GM12878 (cell line): ENCODE results near the gene AP1AR. TPM values are rescaled to one million over a fixed set of nuclear protein-coding genes. Genes with fewer than 3 reads are reported as not detected.

Experiments
- ATF2 ChIP-seq: IDR thresholded peaks from 2 replicates; pipeline ENCODE4 v1.6.1; 2012; ENCODE audit warnings: low read length, inconsistent platforms
- BMI1 ChIP-seq: fragments of 450-650 bp; IDR thresholded peaks from 2 replicates; pipeline ENCODE4 v1.6.1; 2016; ENCODE audit warnings: mild to moderate bottlenecking, moderate library complexity, borderline replicate concordance
- CBFB ChIP-seq: IDR thresholded peaks from 2 replicates; pipeline ENCODE4 v1.6.1; 2016; ENCODE audit warnings: antibody characterized with exemption, low read depth
- CEBPB ChIP-seq, 2 experiments: fragments of 150-350 bp in 1 of 2; IDR thresholded peaks; 2 replicates each; pipeline ENCODE4 v1.6.1; 2012 to 2014; ENCODE audit warnings: low read depth in 2 of 2, low read length in 2 of 2, borderline replicate concordance in 1 of 2, inconsistent platforms in 1 of 2
- CREB1 ChIP-seq: IDR thresholded peaks from 2 replicates; pipeline ENCODE4 v1.6.1; 2012; ENCODE audit warnings: low read depth, mild to moderate bottlenecking, inconsistent platforms
- E2F4 ChIP-seq: IDR thresholded peaks from 2 replicates; pipeline ENCODE4 v1.6.1; 2012; ENCODE audit warnings: low read depth, low read length, improper control_type of control experiment
- HDAC6 ChIP-seq: fragments of 200-600 bp; sonication (generic); IDR thresholded peaks from one replicate; pipeline ENCODE4 v1.8.0; 2017; ENCODE audit warnings: antibody characterized with exemption; ENCODE audit not compliant: unreplicated experiment
- MYC ChIP-seq: IDR thresholded peaks from 2 replicates; pipeline ENCODE4 v1.6.1; 2011; ENCODE audit warnings: mild to moderate bottlenecking, low read length, moderate library complexity, inconsistent platforms; ENCODE audit not compliant: insufficient read depth, insufficient replicate concordance, insufficient read length, severe bottlenecking
- NBN ChIP-seq: fragments of 450-650 bp; IDR thresholded peaks from 2 replicates; pipeline ENCODE4 v1.6.1; 2016
- NFIC ChIP-seq: IDR thresholded peaks from 2 replicates; pipeline ENCODE4 v1.6.1; 2012; ENCODE audit warnings: low read depth, mild to moderate bottlenecking, inconsistent platforms, low read length, moderate library complexity
- POLR2AphosphoS2 ChIP-seq: IDR thresholded peaks from 2 replicates; pipeline ENCODE4 v1.6.1; 2011; ENCODE audit warnings: low read depth, mild to moderate bottlenecking, low read length, improper control_type of control experiment, moderate library complexity
- SIN3A ChIP-seq: IDR thresholded peaks from 2 replicates; pipeline ENCODE4 v1.6.1; 2012; ENCODE audit warnings: low read depth, low read length, improper control_type of control experiment
- SIX5 ChIP-seq: IDR thresholded peaks from 2 replicates; pipeline ENCODE4 v1.6.1; 2011; ENCODE audit warnings: mild to moderate bottlenecking, low read depth, low read length, moderate library complexity; ENCODE audit not compliant: severe bottlenecking
- SREBF2 ChIP-seq: IDR thresholded peaks from 2 replicates; pipeline ENCODE4 v1.6.1; 2012; ENCODE audit warnings: mild to moderate bottlenecking, low read length
- TAF1 ChIP-seq: IDR thresholded peaks from 2 replicates; pipeline ENCODE4 v1.6.1; 2011; ENCODE audit warnings: mild to moderate bottlenecking, low read depth, low read length, borderline replicate concordance
- TCF3 ChIP-seq: IDR thresholded peaks from 2 replicates; pipeline ENCODE4 v1.6.1; 2012; ENCODE audit warnings: low read depth, mild to moderate bottlenecking, low read length, borderline replicate concordance; ENCODE audit not compliant: insufficient read depth
- TCF7 ChIP-seq: IDR thresholded peaks from 2 replicates; pipeline ENCODE4 v1.6.1; 2014; ENCODE audit warnings: antibody characterized with exemption, borderline replicate concordance
- WRNIP1 ChIP-seq: IDR thresholded peaks from 2 replicates; pipeline ENCODE4 v1.6.1; 2011; ENCODE audit warnings: low read depth, low read length, improper control_type of control experiment, borderline replicate concordance
- ZBTB11 ChIP-seq: fragments of 450-650 bp; formaldehyde crosslinking; IDR thresholded peaks from 2 replicates; pipeline ENCODE4 v1.5.0; 2022; ENCODE audit warnings: mild to moderate bottlenecking, missing genetic modification characterization
- polyA plus RNA-seq, 11 experiments: library from polyadenylated mRNA; depleted of rRNA in 4 of 11; unstranded in 6 of 11; stranded (reverse) in 5 of 11; fragments of >200 nt; fragmentation: Nextera tagmentation in 4 of 11; fragmentation: Illumina TruSeq in 1 of 11; extraction: Ambion mirVana in 4 of 11; extraction: Trizol in 1 of 11; gene quantifications; 1 replicate in 1 of 11; 2 replicates in 10 of 11; pipeline versions ENCODE4 v1.2.1 to v1.2.3, GENCODE V29; 2011 to 2016; ENCODE audit warnings: inconsistent platforms in 2 of 11, missing spikeins in 2 of 11, low read depth in 1 of 11
- total RNA-seq, 4 experiments: library from RNA; depleted of rRNA in 3 of 4; stranded (reverse); fragments of >200 nt in 3 of 4; fragmentation: Illumina TruSeq in 1 of 4; extraction: Trizol in 1 of 4; gene quantifications; 2 replicates each; pipeline versions ENCODE4 v1.2.1 to v1.2.3, GENCODE V29; 2013 to 2021
- TF ChIP-seq, protein P1 (sequence below): fragments of 450-650 bp; conservative IDR thresholded peaks from 2 replicates; pipeline ENCODE4 v1.6.1; 2017; ENCODE audit warnings: mild to moderate bottlenecking, moderate library complexity
- TF ChIP-seq, protein P2 (sequence below): fragments of 450-650 bp; IDR thresholded peaks from 2 replicates; pipeline ENCODE4 v1.6.1; 2014; ENCODE audit warnings: mild to moderate bottlenecking

AP1AR gene
- total and polyA plus RNA-seq, 10 of the 15 experiments (the other 5 are each of a cell fraction or from before 2014, with no cell fraction given): 5.6 to 29.1 (median 16.3) TPM

- no peak for TF ChIP-seq ZBTB11 (CRISPR knock-in tag)
- no peak for TF ChIP-seq TCF7
- TF ChIP-seq, protein P1, sequence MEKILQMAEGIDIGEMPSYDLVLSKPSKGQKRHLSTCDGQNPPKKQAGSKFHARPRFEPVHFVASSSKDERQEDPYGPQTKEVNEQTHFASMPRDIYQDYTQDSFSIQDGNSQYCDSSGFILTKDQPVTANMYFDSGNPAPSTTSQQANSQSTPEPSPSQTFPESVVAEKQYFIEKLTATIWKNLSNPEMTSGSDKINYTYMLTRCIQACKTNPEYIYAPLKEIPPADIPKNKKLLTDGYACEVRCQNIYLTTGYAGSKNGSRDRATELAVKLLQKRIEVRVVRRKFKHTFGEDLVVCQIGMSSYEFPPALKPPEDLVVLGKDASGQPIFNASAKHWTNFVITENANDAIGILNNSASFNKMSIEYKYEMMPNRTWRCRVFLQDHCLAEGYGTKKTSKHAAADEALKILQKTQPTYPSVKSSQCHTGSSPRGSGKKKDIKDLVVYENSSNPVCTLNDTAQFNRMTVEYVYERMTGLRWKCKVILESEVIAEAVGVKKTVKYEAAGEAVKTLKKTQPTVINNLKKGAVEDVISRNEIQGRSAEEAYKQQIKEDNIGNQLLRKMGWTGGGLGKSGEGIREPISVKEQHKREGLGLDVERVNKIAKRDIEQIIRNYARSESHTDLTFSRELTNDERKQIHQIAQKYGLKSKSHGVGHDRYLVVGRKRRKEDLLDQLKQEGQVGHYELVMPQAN: no peak; the same call in 1 of the 2 replicates
- no peak for TF ChIP-seq SIX5
- TF ChIP-seq BMI1: no peak
- no peak for TF ChIP-seq E2F4
- no peak for TF ChIP-seq WRNIP1
- TF ChIP-seq MYC: no peak
- no peak for TF ChIP-seq CEBPB (IDR thresholded peaks at IDR 0.05; ENCODE audit: borderline replicate concordance in 1 of 2, low read depth in 2 of 2, low read length in 2 of 2)
- TF ChIP-seq SIN3A: 0 out of 2 replicates have a peak, but pooled peaks have one; percentile 26
- TF ChIP-seq ATF2: no peak
- no peak for TF ChIP-seq TCF3
- TF ChIP-seq POLR2AphosphoS2: no peak
- TF ChIP-seq NFIC: no peak
- TF ChIP-seq CBFB: no peak
- TF ChIP-seq CREB1: no peak
- TF ChIP-seq HDAC6: no peak
- no peak for TF ChIP-seq NBN
- TF ChIP-seq TAF1: peak; percentile 5; the same call in 1 of the 2 replicates
- TF ChIP-seq, protein P2, sequence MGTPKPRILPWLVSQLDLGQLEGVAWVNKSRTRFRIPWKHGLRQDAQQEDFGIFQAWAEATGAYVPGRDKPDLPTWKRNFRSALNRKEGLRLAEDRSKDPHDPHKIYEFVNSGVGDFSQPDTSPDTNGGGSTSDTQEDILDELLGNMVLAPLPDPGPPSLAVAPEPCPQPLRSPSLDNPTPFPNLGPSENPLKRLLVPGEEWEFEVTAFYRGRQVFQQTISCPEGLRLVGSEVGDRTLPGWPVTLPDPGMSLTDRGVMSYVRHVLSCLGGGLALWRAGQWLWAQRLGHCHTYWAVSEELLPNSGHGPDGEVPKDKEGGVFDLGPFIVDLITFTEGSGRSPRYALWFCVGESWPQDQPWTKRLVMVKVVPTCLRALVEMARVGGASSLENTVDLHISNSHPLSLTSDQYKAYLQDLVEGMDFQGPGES: no peak
- no peak for TF ChIP-seq SREBF2
Measured at GRCh38 chr4:112284662-112285411, 53.2 kb downstream of the AP1AR start (continued).
